H7 (cell line): Measurements from ENCODE around the gene ADPRH. TPM values are rescaled to one million over a fixed set of nuclear protein-coding genes. Genes with fewer than 3 reads are reported as not detected.
A peak's percentile ranks its signal among the peaks of the same experiment; 100 is the strongest.

Experiments
- DNase-seq: peaks from one replicate; pipeline ENCODE4 v3.0.0; 2012
- H3K27me3 ChIP-seq: 2 replicates; pipeline ENCODE4 v1.6.0; 2011; ENCODE audit warnings: mild to moderate bottlenecking, low read length; ENCODE audit not compliant: control insufficient read depth, insufficient read depth
- H3K36me3 ChIP-seq: replicated peaks from 2 replicates; pipeline ENCODE4 v1.5.1; 2011; ENCODE audit warnings: low read length; ENCODE audit not compliant: control insufficient read depth, insufficient read depth
- H3K4me3 ChIP-seq: 2 replicates; pipeline ENCODE4 v1.5.1; 2011; ENCODE audit warnings: low read depth, mild to moderate bottlenecking, control low read depth, low read length, moderate library complexity; ENCODE audit not compliant: insufficient read depth
- total RNA-seq: library from RNA; depleted of rRNA; stranded (reverse); fragments of >200 nt; shearing (Covaris generic); gene quantifications from 2 replicates; pipeline ENCODE4 v1.2.3, GENCODE V29; 2014

The ADPRH gene
- total RNA-seq, 1 experiment from 2014 or later = 2.9 TPM

DNA sequence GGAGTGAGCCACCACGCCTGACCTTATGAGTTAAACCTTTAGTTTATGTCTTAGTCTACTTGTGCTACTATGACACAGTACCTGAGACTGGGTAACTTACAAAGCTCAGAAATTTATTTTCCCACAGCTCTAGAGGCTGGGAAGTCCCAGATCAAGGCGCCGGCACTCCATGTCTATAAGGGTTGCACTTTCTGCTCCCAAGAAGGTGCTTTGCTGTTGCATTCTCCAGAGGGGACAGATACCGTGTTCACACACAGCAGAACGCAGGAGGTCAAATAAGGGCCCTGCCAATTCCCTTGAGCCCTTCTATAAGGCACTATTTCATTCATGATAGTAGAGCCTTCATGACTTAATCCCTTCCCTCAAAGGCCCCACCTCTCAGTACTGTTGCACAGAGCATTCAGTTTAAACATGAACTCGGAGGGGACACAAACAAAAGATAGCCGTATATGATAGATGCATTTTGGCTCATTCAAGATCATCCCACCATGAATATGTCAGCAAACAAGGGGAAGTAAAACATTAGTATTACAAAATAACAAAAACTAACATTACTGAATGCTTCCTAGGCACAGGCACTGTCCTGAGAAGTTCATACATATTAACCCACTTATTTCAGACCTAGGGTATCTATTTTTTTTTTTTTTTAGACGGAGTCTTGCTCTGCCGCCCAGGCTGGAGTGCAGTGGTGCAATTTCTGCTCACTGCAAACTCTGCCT is 44.9 kb downstream of the ADPRH start:
- Histone ChIP-seq H3K27me3 (no peaks in the 10 kb centered on the region), H3K4me3 (no peak overlapping the region), H3K36me3 (no peaks in the 10 kb centered on the region)
- no peak for DNase-seq

DNA sequence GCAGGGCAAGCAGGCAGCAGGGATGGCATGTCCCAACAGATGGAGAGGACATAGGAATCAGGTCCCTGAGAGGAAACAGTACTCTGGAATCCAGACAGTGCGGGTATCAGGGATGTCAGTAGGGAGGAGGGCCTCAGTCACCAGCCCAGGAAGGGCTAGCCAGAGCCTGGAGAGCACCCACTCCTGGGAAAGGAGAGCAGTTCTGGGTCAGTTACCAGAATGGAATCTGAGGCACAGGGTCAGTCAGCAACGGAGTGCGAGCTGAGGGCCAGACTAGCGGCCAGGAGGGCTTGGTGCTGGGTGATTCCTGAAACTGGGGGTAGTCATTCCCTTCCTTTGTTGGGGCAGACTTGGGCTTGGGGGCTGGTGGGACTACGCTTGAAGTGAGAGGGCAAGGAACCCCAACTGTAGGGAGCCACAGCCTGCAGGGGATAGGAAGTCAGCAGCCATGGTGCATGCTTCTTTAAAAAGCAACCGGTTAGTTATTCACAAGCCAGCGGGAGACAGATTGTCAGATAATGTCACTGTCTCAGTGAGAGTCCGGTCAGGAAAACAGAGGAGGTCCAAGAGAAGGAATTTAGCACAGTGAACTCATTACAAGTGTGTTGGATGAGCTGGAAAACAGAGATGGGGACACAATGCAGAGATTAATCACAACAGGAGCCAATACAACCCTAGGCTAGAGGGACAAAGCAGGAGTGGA is 46.3 kb downstream of the ADPRH start:
- no peak overlapping the region for H3K4me3 ChIP-seq
- H3K27me3 ChIP-seq = no peaks in the 10 kb centered on the region
- no peak for DNase-seq
- H3K36me3 ChIP-seq = no peaks in the 10 kb centered on the region

DNA sequence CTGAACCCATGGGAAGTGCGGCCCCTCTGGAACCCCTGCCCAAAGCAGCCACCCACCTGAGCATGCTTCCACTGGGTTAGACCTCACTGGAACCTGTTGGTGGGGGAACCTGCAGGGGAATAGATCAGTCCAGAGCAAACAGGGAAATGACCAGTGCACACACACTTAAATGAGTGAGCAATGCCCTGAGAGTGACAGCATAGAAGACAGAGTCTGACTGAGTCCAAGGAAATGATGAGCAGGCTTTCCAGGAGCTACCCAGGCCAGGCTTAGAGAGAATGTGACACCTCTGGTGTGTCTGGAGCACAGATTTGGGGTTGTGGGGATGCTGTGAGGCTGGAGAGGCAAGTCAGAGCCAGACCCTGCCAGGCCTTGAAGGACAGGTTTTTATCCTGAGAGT is 46.9 kb downstream of the ADPRH start:
- Histone ChIP-seq H3K4me3 (no peak overlapping the region), H3K27me3 (no peaks in the 10 kb centered on the region), H3K36me3 (no peaks in the 10 kb centered on the region)
- no peak for DNase-seq

DNA sequence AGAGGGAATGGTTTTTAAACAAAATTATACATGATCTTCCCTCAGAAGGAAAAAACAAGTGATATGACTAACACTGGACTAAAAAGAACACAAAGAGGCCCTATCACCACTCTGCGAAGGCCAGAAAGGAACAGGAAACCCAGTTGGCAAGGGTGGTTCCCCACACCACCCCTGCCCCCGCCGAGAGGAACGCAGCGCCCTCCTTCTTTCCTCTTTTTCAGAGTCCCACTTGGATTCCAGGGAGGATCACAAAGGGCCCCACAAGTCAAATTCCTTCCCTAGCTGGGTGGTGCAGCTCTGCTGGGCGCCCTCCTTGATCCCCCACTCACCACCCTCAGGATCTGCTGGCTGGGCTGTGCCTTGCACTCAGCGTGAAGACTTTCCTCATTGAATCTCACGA is 48.2 kb downstream of the ADPRH start:
- peak; percentile 35 for DNase-seq
- Histone ChIP-seq H3K36me3 (no peaks in the 10 kb centered on the region), H3K4me3 (no peak overlapping the region), H3K27me3 (no peaks in the 10 kb centered on the region)

DNA sequence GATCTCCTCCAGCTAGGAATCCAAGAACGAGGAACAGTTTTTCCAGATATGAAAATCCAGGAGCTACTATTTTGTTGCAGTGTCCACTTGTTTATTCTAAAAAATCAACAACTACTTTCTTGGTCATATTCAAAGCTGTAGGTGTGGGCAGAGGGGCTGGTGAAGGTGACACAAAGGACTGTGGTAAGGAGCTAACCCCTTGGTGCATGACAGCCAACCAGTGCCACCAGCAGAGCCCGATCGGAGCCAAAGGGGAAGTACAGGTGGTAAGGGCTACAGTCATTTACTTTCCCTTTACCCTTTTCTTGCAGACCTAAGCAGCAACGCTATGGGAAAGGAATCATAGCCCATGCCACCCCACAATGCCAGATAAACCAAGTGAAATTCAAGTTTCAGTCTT is 49.1 kb downstream of the ADPRH start:
- H3K27me3 ChIP-seq = no peaks in the 10 kb centered on the region
- no peak overlapping the region for H3K4me3 ChIP-seq
- no peak for DNase-seq
- H3K36me3 ChIP-seq = no peaks in the 10 kb centered on the region

DNA sequence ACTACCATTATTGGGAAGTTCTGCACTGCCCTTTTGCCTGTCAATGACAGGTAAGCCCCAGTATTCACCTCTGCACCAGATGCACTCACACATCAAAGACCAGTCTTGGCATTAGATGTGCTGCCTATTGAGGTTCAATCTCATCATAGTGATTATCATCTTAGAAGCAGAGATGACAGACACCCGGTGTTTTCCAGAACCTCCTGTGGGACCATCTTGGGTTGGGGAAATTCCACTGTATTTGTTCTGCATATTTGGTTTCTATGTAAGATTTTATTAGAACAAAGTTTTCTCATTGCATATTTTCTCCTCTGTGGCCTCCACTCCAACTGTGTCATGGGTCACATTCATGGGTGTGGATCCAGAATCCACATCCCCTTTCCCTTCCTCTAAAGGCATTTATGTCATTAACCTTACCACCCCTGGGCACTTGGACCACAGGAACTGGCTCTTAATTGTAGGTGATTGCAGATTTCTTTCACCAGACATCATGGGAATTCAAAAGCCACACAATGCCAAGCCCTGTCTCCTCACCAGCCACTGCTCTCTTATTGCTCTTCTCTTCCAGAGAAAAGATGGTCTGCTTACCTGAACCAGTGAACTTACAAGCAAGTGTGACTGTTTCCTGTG is 49.6 kb downstream of the ADPRH start:
- H3K27me3 ChIP-seq = no peaks in the 10 kb centered on the region
- DNase-seq = no peak
- no peaks in the 10 kb centered on the region for H3K36me3 ChIP-seq
- no peak overlapping the region for H3K4me3 ChIP-seq

DNA sequence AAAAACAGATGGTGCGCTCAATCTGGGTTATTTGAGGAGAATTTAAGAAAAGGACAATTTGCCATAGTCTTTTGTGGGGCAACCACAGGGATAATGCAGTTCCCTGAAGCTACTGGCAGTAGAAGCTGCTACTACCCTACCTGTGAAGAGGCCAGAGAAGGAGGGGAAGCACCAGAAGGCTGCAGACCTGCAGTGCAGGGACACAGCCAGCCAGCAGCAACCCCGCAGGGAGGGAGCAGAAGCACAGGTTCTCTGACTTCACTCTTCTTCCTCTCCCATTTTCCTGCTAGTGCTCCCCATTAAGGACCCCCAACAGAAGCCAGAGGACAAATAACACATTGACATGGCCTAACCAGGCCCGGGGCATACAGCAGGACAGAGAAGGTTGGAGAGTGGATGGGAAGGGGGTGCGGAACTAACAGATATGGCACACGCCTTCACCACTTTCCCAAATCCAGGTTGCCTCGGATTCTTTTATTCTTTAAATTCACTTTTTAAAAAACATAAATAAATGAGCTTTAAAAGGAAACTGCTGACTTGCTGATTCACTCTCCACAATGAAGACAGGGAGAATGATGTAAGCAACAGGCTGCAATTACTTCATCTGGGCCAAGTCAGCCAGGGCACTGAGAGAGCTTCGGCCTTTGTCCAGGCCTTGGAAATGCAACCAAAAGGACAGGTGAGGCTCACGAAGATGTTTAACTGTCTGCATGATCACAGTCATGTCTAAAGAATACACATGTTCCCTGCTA is 51.0 kb downstream of the ADPRH start:
- no peak overlapping the region for H3K4me3 ChIP-seq
- no peak for DNase-seq
- H3K27me3 ChIP-seq = no peaks in the 10 kb centered on the region
- H3K36me3 ChIP-seq = no peaks in the 10 kb centered on the region

DNA sequence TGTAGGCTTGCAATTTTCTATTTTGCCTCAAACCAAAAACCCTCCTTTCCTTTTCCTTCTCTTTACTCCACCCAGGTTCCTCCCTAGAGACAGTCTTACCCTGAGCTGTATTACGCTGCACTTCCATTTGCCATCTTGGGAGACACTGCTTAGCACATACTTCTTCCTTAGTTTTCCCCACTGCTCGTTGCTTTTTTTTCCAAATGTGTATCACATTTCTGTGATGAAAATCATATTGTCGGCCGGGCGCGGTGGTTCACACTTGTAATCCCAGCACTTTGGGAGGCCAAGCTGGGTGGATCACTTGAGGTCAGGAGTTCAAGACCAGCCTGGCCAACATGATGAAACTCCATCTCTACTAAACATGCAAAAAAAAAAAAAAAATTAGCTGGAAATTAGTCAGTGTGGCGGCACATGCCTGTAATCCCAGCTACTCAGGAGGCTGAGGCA is 51.6 kb downstream of the ADPRH start:
- H3K36me3 ChIP-seq = no peaks in the 10 kb centered on the region

DNA sequence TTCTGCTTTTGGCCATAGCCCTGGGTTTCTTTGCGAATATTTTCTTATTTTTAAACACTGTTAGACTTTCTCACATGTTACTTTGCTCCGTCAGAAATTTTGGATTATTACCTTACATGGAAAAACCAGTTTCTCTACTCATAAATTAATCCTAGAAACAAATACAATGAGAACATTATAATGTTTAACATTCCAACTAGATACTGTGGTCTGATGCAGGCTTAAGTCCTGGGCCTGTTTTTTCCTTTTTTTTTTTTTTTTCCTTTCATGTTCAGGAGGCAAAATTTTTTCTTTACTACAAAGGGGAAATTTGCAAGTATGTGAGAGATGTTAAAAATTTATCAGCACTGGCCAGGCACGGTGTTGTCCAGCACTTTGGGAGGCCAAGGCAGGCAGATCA is 52.2 kb downstream of the ADPRH start:
- no peak overlapping the region for H3K4me3 ChIP-seq
- no peak for DNase-seq
- no peaks in the 10 kb centered on the region for H3K36me3 ChIP-seq
- H3K27me3 ChIP-seq = no peaks in the 10 kb centered on the region

More for the DNA sequence above, 51.6 kb downstream of the ADPRH start:
- no peak for DNase-seq
- Histone ChIP-seq H3K4me3 (no peak overlapping the region), H3K27me3 (no peaks in the 10 kb centered on the region)

DNA sequence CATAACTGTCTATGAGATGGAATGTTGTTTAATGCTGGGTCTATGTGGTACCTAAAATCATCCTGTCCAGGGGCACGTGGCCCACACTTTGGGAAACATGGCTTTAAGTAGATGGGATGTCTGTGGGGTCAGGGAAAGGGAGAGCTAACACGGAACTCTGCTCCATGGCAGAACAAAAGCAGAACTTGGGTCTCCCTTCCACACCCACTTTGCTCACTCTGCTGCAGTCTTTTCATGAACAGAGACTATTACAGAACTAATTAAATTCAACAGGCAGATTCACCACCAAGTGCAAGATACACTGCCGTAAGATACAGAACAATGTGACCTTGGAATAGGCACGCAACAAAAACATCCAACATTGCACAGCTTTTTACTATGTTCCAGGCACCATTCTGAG is 52.9 kb downstream of the ADPRH start:
- no peak overlapping the region for H3K4me3 ChIP-seq
- H3K36me3 ChIP-seq = no peaks in the 10 kb centered on the region
- no peaks in the 10 kb centered on the region for H3K27me3 ChIP-seq
- no peak for DNase-seq

DNA sequence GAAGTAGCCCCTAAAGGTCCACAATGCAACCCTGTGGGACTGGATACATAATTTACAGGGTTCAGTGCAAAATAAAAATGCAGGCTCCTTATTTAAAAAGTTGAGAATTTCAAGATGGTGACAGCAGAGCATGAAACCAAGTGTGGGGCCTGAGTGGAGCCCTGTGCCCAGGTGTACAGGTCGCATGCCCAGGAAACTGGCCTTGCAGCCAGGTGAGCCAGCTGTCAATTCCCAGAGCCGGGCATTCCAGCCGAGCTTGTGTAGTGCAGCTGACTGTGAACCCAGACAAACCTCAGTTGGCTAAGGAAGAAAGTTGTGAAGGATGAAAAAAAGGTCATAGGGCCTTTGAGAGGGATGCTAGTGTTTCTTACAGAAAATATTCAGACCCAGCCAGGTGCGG is 53.5 kb downstream of the ADPRH start:
- H3K4me3 ChIP-seq = no peak overlapping the region
- no peaks in the 10 kb centered on the region for H3K36me3 ChIP-seq
- DNase-seq = no peak
- no peaks in the 10 kb centered on the region for H3K27me3 ChIP-seq

DNA sequence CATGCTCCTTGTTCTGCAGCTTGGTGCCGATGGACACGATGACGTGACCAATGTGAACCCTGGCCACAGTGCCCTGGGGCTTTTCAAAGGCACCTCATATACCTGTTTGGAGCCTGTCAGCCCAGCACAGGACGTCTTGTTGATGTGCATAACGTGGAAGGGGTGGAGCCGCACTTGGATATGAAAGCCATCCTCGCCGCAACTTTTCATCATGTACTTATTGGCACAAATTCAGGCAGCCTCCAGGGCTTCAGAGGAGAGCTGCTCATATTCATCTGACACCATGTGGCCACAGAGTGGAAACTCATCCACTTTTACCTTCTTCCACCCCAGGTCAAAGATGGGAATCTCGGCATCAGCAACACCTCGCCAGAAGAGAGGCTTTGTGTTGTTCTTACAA is 56.4 kb downstream of the ADPRH start:
- Histone ChIP-seq H3K27me3 (no peaks in the 10 kb centered on the region), H3K4me3 (no peak overlapping the region), H3K36me3 (no peaks in the 10 kb centered on the region)
- no peak for DNase-seq

DNA sequence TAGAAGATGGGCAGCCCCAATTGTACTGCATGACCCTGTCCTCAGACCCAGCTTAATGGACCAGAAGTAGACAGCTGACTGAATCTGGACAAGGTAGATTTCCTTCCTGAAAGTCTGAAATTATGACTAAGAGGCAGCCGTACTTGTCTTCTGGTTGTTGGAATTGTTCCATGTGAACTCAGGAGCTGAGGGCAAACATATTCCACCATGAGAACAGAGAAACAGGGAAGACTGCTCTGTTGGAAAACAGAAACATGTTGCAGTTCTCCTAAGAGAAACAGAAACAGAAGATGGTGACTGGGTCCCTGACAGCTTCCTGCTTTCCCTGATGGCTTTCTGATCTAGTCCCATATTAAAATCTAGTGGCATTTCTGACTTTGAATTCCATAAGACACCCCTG is 57.0 kb downstream of the ADPRH start:
- Histone ChIP-seq H3K27me3 (no peaks in the 10 kb centered on the region), H3K36me3 (no peaks in the 10 kb centered on the region), H3K4me3 (no peak overlapping the region)
- no peak for DNase-seq

DNA sequence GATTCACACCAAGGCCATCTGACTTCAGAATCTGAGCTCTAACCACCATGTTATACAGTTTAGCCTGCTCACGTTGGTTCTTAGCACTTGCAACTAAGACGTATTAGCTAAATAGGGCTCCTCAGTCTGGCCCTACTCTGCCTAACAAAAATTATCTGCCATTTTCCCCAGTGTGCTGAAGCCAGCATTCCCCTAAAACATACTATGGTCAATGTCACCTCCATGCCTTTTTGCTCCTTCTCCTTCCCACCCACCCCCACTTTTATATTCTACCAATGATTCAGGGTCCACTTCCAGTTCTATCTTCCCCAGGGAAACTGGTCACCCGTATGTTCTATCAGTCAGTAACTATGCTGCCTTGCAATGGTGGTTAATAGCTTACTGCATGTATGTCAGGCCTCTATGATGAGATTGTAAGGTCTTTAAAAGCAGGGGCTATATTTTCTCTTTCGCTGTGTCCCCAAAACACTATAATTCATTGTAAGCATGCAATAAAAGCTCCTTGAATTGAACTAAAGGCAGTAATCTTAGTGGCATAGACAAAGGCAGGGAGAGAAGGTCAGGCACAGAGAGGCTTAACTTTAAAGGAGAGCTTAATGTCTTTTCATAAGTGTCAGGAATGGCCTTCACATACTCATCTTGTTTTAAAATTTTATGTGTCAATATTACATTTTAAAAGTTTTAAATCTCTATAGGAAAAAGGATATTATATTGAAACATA is 57.8 kb downstream of the ADPRH start:
- Histone ChIP-seq H3K27me3 (no peaks in the 10 kb centered on the region), H3K4me3 (no peak overlapping the region), H3K36me3 (no peaks in the 10 kb centered on the region)
- no peak for DNase-seq
